Calu3 (cell line): ENCODE results near the gene TUBA1A. TPM values are rescaled to one million over a fixed set of nuclear protein-coding genes. Genes with fewer than 3 reads are reported as not detected.

Experiments used
- total RNA-seq: library from RNA; stranded (reverse); gene quantifications from 2 replicates; pipeline ENCODE4 v1.2.3, GENCODE V29; 2022

Gene TUBA1A
- total RNA-seq, 1 experiment from 2014 or later = 9.2 TPM

Other genes starting within 250 kb of the TUBA1A start
- gene ARF3, start 231.6 kb downstream of the TUBA1A start, total RNA-seq = 142 and 164 TPM in 2 replicates
- gene WNT10B, start 217.3 kb downstream of the TUBA1A start, total RNA-seq = 0.73 TPM in 1 of 2 replicates, not detected in the other
- not detected in 2 replicates for gene WNT1, start 210.8 kb downstream of the TUBA1A start, total RNA-seq
- gene DDN, start 189.7 kb downstream of the TUBA1A start, total RNA-seq = 0.12 and 0.21 TPM in 2 replicates
- 34.2 and 36.9 TPM in 2 replicates for gene PRKAG1, start 170.3 kb downstream of the TUBA1A start, total RNA-seq
- 72.9 and 79.7 TPM in 2 replicates for gene KMT2D, start 128.3 kb downstream of the TUBA1A start, total RNA-seq
- 2.0 and 2.6 TPM in 2 replicates for gene RHEBL1, start 119.1 kb downstream of the TUBA1A start, total RNA-seq
- gene DHH, start 94.3 kb downstream of the TUBA1A start, total RNA-seq = not detected in 2 replicates
- 23.3 and 26.4 TPM in 2 replicates for gene LMBR1L, start 78.2 kb downstream of the TUBA1A start, total RNA-seq
- gene TUBA1B, start 57.7 kb downstream of the TUBA1A start, total RNA-seq = 690 and 793 TPM in 2 replicates
- 469 and 472 TPM in 2 replicates for gene TUBA1C, start 76.0 kb upstream of the TUBA1A start, total RNA-seq
- gene PRPH, start 106.1 kb upstream of the TUBA1A start, total RNA-seq = not detected in 2 replicates
- 38.5 and 49.8 TPM in 2 replicates for gene TROAP, start 134.2 kb upstream of the TUBA1A start, total RNA-seq
- not detected in 2 replicates for gene C1QL4, start 148.1 kb upstream of the TUBA1A start, total RNA-seq
- gene DNAJC22, start 157.8 kb upstream of the TUBA1A start, total RNA-seq = 9.6 and 15.7 TPM in 2 replicates
- gene SPATS2, start 178.4 kb upstream of the TUBA1A start, total RNA-seq = 23.0 and 23.2 TPM in 2 replicates